GM12872 (cell line): ENCODE measurements around the gene TNXB.

Source experiments
- CTCF ChIP-seq: IDR thresholded peaks from 3 replicates; pipeline ENCODE4 v1.5.1; 2011; ENCODE audit warnings: low read depth, mild to moderate bottlenecking, low read length, moderate library complexity; ENCODE audit not compliant: insufficient read depth

TNXB gene

GRCh38 chr6:32109114-32109764 is at the start of gene TNXB:
Gene TNXB, minus strand, starts transcription at chr6:32109338. Its CDS starts 11,140 bp downstream, at chr6:32098198.
- TF ChIP-seq CTCF: no peak

- no peak for TF ChIP-seq CTCF
Measured at GRCh38 chr6:32158052-32158451, 48.9 kb upstream of the TNXB start.

- TF ChIP-seq CTCF: no peak
Measured at GRCh38 chr6:32156891-32157290, 47.8 kb upstream of the TNXB start.

GRCh38 chr6:32154514-32155161 is 45.5 kb upstream of the TNXB start:
- TF ChIP-seq CTCF: peak; percentile 59

GRCh38 chr6:32153564-32154513 is 44.7 kb upstream of the TNXB start, which contains the start of gene PPT2:
Gene PPT2, plus strand, starts transcription at chr6:32154141. Its CDS starts 454 bp downstream, at chr6:32154595.
- TF ChIP-seq CTCF: no peak

GRCh38 chr6:32152769-32153563 is 43.8 kb upstream of the TNXB start:
- TF ChIP-seq CTCF: no peak
